H1 (cell line): ENCODE data around the gene DCAF6. TPM values are rescaled to one million over a fixed set of nuclear protein-coding genes. Genes with fewer than 3 reads are reported as not detected.

ENCODE experiments used
- CHD7 ChIP-seq: fragments of 300-600 bp; sonication (generic); IDR thresholded peaks from 2 replicates; pipeline ENCODE4 v1.7.1; 2012; ENCODE audit warnings: low read length, moderate library complexity, mild to moderate bottlenecking, inconsistent platforms; ENCODE audit not compliant: insufficient replicate concordance
- CTCF ChIP-seq, 3 experiments: IDR thresholded peaks; 1 replicate in 2 of 3; 2 replicates in 1 of 3; pipeline versions ENCODE4 v1.5.1 to v1.6.1; 2011; ENCODE audit warnings: low read length in 3 of 3, mild to moderate bottlenecking in 3 of 3, inconsistent platforms in 2 of 3, low read depth in 1 of 3, moderate library complexity in 1 of 3; ENCODE audit not compliant: insufficient read depth in 1 of 3; ENCODE audit errors: control extremely low read depth in 1 of 3
- FOSL1 ChIP-seq: IDR thresholded peaks from 2 replicates; pipeline ENCODE4 v1.6.1; 2011; ENCODE audit warnings: mild to moderate bottlenecking, low read depth, low read length, moderate library complexity; ENCODE audit not compliant: insufficient read depth
- polyA plus RNA-seq, 7 experiments: library from polyadenylated mRNA; depleted of rRNA in 3 of 7; stranded (reverse) in 5 of 7; unstranded in 2 of 7; fragments of >200 nt in 5 of 7; fragments of 200-250 nt in 2 of 7; gene quantifications; 1 replicate in 5 of 7; 2 replicates in 1 of 7; 4 replicates in 1 of 7; pipeline versions ENCODE4 v1.2.1 to v1.2.3, GENCODE V29; 2011 to 2013; ENCODE audit warnings: missing spikeins in 2 of 7, mixed read lengths in 2 of 7
- total RNA-seq: library from RNA; stranded (reverse); fragmentation: NEBNext Ultra II Directional; extraction: Animal tissue kit (Norgen Biotek cat#: 25700); gene quantifications from 2 replicates; pipeline ENCODE4 v1.2.1, GENCODE V29; 2021

The DCAF6 gene
- total and polyA plus RNA-seq, 2 of the 8 experiments (the other 6 are each of a cell fraction or from before 2014, with no cell fraction given), result 12.3 to 17.4 TPM

GRCh38 chr1:168100315-168101002 is 164.0 kb downstream of the DCAF6 start (continued):
- TF ChIP-seq CHD7, result no peak
- no peak for TF ChIP-seq FOSL1
- TF ChIP-seq CTCF (IDR thresholded peaks at IDR 0.05; ENCODE audit: control extremely low read depth in 1 of 3, insufficient read depth in 1 of 3, low read depth in 1 of 3, low read length in 3 of 3), result no peak
- TF ChIP-seq, all 59 proteins: peak for 0
